NCI-H1048 (cell line): ENCODE measurements around the gene XPO6.

Source experiments
- DNase-seq: peaks from one replicate; lab custom pipeline; 2025; lab: John Stamatoyannopoulos, UW

XPO6 gene

GRCh38 chr16:28062261-28062846, 149.4 kb downstream of the XPO6 start:
- DNase-seq: no peak

DNA sequence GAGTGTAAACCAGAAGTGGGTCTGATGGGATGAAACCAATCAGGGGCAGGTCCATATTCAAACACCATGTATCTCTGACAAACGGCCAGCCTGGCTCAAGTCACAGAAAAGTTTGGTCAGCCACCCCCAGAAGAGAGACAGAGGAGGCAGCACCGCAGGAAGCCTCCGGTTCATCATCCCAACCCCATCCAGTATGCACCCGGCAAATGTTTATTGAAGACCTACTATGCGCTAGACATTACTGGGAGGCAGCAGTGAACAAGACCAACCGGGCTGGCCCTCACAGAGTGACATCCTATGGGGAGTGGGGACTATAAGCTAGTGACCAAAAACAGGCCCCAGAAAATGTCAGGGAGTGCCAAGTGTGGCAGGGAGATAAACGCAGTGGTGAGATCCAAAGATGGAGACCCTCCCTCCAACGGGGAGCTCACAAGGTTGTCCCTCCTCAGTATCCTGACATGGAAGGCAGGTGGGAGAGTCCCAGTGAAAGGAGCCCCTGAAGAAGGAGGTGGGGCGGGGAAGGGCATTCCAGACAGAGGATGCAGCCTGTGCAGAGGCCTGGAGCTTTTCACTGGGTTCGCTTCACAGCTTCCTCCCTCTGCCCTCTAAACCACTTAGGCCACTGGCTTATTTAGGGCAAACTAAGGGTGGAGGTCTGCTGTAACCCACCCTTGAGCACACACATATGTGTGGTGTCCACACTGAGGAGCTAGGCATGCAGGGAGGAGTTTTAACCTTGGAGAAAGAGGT, 150.2 kb downstream of the XPO6 start:
- DNase-seq: no peak

DNA sequence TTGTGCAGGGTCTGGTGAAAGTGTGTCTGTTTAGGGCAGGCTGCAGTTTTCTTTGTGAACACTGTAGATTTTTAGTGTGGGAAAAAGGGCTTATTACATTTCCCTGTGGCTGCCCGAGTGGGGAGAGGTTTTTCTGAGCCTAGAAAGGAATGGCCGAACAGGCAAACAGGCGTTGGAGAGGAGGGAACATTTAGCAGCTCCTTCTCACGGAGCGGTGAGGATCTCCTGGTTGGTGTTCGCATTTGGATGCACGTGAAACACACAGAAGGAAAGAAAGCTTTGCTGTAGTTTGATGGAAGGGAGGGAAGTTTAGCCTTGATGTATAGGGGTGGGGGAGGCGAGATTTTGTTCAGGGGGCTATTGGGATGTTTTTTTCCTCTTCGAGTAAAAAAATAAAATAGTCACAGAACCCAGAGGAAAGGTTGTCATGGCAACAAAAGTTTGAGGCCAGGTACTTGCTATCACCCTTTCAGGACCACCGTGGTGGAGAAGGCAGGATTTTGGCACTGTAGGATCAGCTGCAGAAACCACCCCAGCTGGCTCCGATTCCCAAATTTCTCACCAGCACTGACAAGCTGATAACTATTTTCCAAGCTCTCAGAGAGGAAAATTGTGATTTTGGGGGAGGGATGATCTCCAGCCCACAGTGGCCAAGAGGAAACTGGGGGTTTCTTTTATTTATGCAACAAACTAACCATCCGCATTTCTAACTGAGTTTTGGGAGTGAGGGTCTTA, 151.8 kb downstream of the XPO6 start:
- no peak for DNase-seq

DNA sequence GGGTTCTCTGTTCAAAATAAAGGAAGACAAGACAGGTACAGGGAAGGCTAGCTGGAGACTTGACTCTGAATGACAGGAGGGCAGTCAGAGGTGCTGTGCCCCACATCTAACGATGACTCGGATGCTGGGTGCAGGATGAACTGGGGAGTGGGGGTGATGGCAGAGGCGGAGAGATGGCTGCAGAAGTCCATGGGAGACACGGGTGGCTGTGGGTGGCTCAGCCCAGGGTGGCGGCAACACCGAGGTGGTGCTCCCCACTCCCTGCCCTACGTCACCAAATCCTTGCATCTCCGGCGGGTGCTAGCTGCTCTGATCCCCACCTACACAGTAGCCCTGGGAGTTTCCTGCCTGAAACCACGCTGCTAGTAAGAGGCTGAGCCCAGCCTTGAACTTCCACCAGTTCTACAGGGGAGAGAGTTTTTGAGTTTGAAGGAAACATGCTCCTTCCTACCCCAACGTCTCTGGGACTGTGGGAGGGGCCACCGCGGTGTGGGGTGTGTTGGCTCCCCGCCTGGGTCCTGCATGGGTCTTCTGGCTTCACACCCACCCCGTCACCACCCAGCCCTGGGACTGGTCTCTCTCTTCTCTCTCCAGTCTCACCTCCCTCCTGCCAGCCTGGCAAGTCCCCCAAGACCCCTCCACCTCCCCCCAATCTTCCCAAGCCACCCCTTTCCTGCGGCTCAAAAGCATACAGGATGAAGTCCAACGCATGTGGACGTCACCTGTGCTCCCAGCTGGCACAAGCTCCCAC, 152.8 kb downstream of the XPO6 start:
- DNase-seq: no peak

- no peak for DNase-seq
Observed at GRCh38 chr16:28057949-28058348, 153.8 kb downstream of the XPO6 start.

DNA sequence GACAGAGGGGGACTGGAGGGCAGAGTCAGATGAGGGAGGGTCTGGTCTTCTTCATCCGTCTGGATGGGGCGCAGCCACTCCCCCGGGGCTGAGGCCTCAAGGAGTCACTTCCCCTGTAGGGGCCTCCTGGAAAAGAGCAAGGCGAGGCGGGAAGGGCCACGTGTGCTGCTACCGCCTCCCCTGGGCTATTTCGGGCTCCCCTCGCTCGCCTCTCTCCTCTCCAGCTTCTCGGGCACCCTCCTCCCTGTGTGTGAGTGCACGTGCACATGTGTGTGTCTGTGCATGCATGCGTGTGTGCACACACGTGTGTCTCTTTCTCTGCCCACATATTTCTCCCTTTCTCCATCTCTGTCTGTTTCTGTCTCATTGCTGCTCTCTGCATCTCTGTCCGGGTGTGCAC, 158.3 kb downstream of the XPO6 start:
- no peak for DNase-seq

GRCh38 chr16:28052274-28053128, 159.3 kb downstream of the XPO6 start:
- DNase-seq: no peak

DNA sequence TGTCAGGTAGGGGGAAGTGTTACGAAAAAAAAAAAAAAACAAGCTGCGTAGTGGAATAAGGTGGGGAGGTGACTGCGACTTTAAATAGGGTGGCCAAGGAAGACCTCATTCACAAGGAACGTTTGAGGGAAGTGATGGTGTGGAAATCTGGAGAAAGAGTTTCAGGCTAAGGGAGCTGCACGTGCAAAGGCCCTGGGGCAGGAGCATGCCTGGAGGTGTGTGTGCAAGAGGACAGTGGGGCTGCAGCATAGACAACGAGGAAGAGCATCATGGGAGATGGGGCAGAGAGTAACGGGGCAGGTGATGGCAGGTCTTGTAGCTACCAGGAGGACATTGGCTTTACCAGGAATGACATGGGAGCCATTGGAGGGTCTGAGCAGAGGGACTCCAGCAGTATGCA, 160.3 kb downstream of the XPO6 start:
- DNase-seq: no peak
